ENCODE data around the gene KRTAP10-5.
"Not testable (repeated sequence)": the region's sequence is repeated elsewhere in the genome, so short reads cannot be mapped to it uniquely, and the experiment has no call there.

KRTAP10-5 gene

GRCh38 chr21:44614961-44615391 is 34.6 kb upstream of the KRTAP10-5 start:
- TF ChIP-seq CTCF (IDR thresholded peaks at IDR 0.05; ENCODE audit: control insufficient read depth, extremely low read depth, insufficient read depth): no peak
- H3K4me3 ChIP-seq (ENCODE audit: low read depth, low read length): no peak overlapping the region
- no peak for DNase-seq (ENCODE audit: low read depth)

- H3K4me3 ChIP-seq (ENCODE audit: low read depth, low read length): no peak overlapping the region
- TF ChIP-seq CTCF (IDR thresholded peaks at IDR 0.05; ENCODE audit: control insufficient read depth, extremely low read depth, insufficient read depth): no peak
- no peak for DNase-seq (ENCODE audit: low read depth)
Measured at GRCh38 chr21:44614161-44614631, 33.8 kb upstream of the KRTAP10-5 start.

GRCh38 chr21:44613386-44614155 is 33.2 kb upstream of the KRTAP10-5 start:
- no peak for TF ChIP-seq CTCF (IDR thresholded peaks at IDR 0.05; ENCODE audit: control insufficient read depth, extremely low read depth, insufficient read depth)
- no peak for DNase-seq (ENCODE audit: low read depth)
- no peak overlapping the region for H3K4me3 ChIP-seq (ENCODE audit: low read depth, low read length)

GRCh38 chr21:44612669-44613229 is 32.3 kb upstream of the KRTAP10-5 start:
- TF ChIP-seq CTCF (IDR thresholded peaks at IDR 0.05; ENCODE audit: control insufficient read depth, extremely low read depth, insufficient read depth): no peak
- DNase-seq (ENCODE audit: low read depth): no peak
- no peak overlapping the region for H3K4me3 ChIP-seq (ENCODE audit: low read depth, low read length)

GRCh38 chr21:44612029-44612486 is 31.7 kb upstream of the KRTAP10-5 start, which contains the start of gene KRTAP10-8:
TSS of gene KRTAP10-8 (plus strand) at chr21:44612079. CDS start at chr21:44612101, 22 bp downstream.
- DNase-seq (ENCODE audit: low read depth): no peak
- no peak for TF ChIP-seq CTCF (IDR thresholded peaks at IDR 0.05; ENCODE audit: control insufficient read depth, extremely low read depth, insufficient read depth)
- no peak within 1 kb of the TSS for H3K4me3 ChIP-seq (ENCODE audit: low read depth, low read length)

GRCh38 chr21:44611551-44611950 is 31.1 kb upstream of the KRTAP10-5 start:
- no peak overlapping the region for H3K4me3 ChIP-seq (ENCODE audit: low read depth, low read length)
- no peak for TF ChIP-seq CTCF (IDR thresholded peaks at IDR 0.05; ENCODE audit: control insufficient read depth, extremely low read depth, insufficient read depth)
- no peak for DNase-seq (ENCODE audit: low read depth)

GRCh38 chr21:44610157-44610843 is 29.9 kb upstream of the KRTAP10-5 start:
- DNase-seq (ENCODE audit: low read depth); H3K4me3 ChIP-seq (ENCODE audit: low read depth, low read length): not testable (repeated sequence)

Data from LNCaP clone FGC (cell line).